Stimulated activated CD4-positive, alpha-beta T cell treated with anti-CD3 and anti-CD28 coated beads, Interleukin-4, amount 100 ng/mL, for 48 hours (primary cell): Measurements from ENCODE around the gene AKAP13.
"Not testable (repeated sequence)": the region's sequence is repeated elsewhere in the genome, so short reads cannot be mapped to it uniquely, and the experiment has no call there.

ENCODE experiments used
- DNase-seq, 2 donors: peaks; one replicate each; pipeline ENCODE4 v3.0.0-alpha.2; 2020; ENCODE audit warnings: low read depth in 2 of 2

The AKAP13 gene

DNA sequence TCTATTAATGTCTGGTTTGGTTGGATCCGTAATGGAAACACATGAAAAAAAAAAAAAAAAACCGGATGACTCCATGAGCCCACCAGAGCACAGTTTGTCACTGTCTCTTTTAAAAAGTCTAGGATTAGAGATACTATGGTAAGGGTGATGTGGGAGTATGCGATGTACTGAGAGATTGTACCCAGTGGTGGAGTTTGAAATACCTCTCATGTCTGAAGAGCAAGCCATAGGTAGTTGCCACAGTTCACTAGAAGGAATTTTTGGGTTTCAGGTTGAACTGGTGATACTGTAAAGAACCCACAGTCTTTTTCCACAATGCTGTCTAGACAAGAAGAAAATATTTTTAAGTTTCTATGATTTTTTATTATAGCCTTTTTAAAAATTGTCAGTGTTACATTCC lies 281.5 kb downstream of the AKAP13 start:
- DNase-seq: no peak

DNA sequence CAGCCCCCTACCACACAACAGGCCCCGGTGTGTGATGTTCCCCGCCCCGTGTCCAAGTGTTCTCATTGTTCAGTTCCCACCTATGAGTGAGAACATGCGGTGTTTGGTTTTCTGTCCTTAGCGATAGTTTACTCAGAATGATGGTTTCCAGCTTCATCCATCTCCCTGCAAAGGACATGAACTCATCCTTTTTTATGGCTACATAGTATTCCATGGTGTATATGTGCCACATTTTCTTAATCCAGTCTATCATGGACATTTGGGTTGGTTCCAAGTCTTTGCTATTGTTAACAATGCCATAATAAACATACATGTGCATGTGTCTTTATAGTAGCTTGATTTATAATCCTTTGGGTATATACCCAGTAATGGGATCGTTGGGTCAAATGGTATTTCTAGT lies 285.3 kb downstream of the AKAP13 start:
- not testable (repeated sequence) for DNase-seq

DNA sequence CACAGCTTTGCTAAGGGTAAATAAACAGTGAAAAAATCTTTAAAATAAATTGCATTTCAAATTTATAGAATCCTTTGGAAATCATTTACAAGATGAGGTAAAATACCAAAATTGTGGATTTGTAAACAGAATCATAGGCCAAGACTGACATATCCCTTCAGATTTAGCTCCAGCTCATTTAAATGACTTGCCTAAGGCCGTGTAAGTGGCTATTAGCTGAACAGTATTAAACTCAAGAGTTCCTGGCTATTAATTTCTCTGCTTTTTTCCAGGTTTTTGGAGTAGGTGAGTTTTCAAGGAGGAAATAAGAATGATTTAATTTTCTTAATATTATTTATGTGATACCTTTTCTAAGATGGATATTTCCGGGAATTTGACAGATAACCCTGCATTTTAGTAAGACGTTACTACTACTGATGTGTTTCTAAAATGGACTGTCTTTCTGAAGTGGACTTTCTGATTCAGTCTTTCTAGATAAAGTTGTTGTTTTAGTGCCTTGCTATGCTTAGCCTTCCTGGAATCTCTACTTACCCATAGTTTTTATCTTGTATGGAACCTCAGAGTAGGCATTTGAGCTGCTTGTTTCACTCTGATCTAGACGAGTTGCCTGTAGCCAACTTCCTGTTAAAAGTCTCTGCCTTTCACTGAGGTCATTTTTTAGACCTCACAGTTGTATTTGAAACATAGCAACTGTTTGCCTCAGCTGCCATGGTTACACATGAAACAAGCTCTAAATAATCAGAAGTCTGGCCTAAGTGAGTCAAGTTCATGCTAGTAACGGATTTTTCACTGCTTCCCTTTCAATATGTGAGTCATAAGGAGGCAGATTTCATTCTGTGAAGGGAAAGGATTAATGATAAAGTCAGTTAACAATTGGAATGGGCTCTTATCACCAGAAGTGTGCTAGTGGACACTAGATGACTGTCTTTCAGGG lies 287.4 kb downstream of the AKAP13 start:
- no peak for DNase-seq

DNA sequence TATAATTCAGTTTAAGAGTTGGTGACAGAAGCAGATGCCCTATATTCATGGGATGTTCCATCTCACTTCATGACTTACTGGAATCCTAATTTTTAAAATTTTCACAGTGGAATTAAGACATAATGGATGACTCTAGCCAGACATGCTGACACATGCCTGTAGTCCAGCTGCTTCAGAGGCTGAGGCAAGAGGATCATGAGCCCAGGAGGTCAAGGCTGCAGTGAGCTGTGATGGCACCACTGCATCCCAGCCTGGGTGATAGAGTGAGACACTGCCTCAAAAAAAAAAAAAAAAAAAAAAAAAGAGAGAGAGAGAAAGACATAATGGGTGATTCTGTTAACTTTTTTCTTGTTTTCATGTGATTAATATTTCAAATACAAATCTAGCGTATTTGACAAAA lies 290.8 kb downstream of the AKAP13 start:
- no peak for DNase-seq

DNA sequence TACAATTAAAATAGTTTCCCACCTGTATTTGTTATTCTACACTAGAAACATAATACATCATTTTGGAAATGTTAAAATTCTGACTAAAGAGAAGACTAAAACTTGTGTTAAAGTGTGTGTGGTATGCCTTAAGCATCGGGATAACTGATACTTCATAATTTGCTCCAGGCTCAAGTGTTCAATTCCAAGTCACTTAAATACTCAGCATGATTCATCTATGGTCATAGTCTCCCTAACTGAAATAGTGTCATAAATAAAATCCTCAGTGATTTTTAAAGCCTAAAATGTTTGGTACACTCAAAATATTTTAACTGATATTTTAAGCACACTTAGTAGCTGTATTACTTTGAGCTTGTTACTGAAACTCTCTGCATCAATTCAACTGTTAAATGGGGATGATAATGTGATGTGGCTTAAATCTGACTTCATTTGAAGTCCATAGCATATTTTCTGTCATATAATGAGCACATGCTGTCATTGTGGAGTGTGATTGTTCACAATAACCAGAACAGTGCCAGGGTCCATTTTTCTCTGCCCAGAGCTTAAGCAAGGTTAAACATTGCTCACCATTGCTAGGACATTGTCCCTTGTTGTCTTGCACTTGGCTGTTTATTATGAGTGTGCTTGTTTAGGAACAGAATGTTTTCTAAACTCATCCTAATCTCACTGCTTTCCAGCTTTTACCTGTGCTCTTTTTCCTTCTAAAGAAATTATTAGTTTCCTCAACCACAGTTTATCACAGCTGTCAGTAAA lies 292.1 kb downstream of the AKAP13 start:
- no peak for DNase-seq

DNA sequence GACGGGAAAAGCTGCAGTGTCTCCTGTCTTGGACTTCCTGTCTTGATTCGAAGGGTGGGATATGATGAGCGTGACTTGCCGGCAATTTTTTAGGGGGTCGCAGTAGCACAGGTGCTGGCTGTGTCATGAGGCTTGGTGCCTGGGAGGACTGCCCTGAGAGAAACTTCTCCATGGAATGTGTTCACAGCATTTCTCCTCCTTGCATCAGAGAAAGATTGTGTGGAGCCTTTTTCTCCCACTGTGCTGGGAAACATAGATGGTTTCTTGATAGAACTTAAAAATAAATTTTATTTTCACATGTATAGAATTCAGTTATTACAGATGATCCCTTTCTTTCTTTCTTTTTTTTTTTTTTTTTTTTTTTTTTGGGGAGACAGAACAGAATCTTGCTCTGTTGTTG lies 292.9 kb downstream of the AKAP13 start:
- DNase-seq: no peak

DNA sequence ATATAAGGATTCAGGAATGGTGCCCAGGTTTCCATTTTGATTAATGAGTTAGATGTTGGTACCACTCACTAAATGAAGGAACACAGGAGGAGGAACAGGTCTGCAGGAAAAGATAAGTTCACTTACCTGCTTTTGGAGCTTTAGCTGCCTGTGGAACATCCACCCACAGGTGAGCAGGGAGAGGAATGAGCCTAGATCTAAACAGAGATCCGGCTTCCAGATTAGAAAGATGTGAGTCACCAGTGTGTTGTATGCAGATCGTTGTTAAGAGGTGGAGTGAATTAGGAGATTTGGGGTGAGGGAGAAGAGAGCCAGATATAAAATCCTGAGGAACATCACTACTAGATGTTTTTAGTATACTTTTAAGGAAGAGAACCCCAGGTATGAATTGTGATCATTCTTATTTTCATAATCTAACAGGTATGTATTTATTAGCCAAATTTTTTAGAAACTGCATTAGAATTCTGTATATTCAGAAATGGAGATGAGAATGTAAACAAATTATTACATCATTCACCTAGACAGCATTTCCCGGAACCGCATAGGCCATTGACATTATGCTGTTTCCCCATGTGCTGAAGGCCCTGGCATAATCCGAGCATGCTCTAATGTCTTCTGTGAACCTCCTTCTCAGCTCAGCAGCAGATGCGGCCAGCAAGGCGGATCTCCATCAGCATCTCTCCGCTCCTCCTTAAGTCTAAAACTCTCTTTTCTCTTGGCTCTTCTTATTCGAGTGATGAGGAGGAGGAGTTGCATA lies 296.1 kb downstream of the AKAP13 start:
- no peak for DNase-seq

DNA sequence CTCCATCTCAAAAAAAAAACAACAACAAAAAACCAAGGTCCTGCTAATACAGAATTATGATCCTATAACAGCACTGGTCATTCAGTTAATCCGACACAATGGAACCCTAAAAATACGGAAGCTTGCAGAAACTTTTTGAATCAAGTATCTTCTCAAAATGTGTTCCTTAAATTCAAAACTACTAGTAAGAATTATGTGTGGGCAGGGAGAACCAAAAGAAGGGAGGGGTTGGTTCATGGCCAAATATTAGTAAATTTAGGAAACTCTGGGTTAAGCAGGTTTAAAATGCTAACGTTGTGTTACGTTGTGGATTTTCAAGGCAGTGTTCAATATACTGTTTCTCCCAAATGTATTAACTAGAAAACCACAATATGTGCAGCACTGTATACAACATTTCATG lies 298.8 kb downstream of the AKAP13 start:
- no peak for DNase-seq

DNA sequence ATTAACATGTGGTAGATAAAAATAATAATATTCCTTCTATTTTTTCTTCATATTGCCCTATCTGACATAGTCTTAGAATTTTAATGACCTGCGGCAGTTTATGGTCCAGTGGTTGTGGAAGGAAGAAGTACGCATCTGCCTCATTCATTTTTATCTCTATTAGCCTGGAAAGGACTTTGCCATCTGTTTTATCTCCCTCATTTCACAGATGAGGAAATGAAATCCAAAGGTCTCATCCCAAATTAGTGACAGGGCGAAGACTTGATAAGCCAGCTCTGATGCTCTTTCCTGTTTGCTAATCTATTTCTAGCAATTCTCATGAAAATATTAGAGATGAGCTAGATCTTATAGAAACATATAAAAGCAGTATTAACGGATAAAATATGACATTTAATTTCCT lies 301.0 kb downstream of the AKAP13 start:
- no peak for DNase-seq

DNA sequence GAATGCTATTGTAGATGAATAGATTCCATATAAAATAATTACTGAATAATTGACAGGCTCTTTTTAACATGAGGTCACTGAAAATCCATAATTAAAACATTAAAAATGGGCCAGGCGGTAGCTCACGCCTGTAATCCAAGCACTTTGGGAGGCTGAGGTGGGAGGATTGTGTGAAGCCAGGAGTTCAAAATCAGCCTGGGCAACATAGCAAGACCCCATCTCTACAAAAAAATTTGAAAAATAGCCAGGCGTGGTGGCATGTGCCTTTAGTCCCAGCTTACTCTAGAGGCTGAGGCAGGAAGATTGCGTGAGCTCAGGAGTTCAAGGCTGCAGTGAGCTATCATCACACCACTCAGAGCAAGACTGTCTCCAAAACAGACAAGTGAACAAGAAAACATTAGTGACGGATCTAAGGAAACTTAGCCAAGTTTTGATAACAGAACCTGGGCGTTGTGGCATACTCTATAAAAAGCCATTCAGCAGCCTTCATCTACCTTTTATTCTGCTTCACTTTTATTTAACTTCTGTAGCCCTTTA lies 303.8 kb downstream of the AKAP13 start:
- DNase-seq: no peak

DNA sequence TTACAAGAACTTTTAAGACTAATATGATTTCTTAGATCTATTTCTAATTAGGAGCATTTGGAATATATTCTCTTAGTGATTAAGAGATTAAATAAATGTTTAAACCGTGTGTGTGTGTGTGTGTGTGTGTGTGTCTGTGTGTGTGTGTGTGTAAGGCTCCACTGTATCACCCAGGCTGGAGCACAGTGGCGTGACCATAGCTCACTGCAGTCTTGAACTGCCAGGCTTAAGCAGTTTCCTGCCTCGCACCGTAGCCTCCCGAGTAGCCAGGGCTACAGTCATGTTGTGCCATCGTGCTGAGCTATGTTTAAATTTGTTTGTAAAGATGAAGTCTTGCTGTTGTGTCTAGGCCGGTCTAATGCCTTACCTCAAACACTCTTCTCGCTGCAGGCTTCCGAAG lies 305.0 kb downstream of the AKAP13 start:
- DNase-seq: no peak

DNA sequence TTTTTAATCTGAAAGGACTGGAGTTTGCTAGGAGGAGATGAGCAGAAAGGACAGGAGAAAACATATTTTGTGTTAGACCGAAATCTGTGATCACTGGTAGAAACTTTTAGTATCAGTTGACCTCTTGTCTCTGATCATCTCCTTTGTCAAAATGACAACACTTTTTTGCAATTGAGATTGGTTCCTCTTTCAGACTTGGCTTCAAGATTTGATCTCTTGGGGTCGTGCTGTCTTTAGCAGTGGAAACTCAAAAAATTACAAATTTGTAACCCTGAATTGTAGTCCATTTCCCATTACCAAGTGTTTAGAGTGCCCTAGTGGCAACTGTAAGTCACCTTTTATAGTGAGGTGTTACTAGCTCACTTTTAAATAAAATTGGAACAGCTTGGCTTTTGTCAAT lies 306.9 kb downstream of the AKAP13 start:
- DNase-seq: no peak

DNA sequence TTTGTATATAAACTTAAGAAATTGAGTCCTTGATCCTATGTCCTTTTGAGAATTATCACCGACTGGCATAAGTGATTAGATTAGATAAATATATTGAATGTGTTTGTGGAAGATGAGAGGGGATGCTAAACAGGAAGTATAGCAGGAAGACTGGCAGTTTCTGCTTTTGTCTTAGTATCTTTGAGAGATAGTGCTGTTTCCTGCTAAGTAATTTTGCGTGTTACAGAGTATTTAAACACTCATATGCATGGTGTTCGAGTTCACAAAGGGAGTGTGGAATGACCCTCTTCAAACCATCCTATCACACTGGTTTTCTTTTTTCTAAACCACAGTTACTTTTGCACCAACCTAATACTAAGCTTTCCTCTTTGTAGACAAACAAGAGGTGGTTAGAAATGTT lies 308.3 kb downstream of the AKAP13 start:
- no peak for DNase-seq

DNA sequence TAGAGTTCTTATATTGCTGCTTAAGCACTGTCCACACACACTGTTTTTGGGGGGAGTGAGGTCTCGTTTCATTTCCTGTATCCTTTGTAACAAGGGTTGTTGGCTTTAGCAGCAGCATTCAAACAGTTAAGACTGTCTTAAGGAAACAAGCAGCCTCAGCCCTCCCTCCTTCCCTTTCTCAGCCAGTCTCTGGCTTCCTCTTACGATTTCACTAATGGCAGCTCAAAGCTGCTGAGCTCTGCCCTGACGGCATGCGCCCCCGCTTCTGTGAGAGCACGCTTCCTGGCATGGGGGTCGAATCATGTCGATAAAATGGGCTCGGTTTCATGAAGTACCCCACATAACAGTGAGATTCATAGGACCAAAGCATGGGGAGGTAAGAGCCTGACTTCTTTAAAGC lies 309.3 kb downstream of the AKAP13 start:
- no peak for DNase-seq

DNA sequence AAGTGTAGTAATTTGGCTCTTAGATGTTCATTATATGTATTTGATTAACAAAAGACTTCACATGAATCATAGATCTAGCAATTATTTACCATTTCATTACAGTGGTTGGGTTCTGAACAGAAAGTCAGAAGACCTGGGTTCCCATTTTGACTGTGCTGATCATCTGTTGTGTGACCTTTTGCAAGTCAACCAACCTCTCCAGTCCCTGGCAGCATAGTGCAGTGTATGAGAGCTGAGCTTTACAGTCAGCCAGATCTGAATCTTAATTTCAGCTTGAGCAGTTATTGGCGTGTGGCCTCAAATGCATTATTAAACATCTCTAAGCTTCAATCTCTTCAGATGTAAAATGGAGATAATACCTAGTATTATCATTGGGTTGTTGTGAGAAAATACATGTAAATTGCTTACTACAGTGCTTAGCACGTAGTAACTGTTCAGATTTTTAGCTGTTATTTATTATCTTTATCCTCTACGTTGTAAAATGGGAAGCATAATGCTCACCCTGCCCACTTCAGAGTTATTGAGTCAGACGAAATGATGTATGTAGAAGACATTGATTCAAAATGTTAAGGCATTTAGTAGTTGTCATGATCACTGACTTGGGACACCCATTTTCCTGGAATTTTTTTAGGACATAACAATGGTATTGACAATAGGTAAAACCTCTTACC lies 310.3 kb downstream of the AKAP13 start:
- no peak for DNase-seq

DNA sequence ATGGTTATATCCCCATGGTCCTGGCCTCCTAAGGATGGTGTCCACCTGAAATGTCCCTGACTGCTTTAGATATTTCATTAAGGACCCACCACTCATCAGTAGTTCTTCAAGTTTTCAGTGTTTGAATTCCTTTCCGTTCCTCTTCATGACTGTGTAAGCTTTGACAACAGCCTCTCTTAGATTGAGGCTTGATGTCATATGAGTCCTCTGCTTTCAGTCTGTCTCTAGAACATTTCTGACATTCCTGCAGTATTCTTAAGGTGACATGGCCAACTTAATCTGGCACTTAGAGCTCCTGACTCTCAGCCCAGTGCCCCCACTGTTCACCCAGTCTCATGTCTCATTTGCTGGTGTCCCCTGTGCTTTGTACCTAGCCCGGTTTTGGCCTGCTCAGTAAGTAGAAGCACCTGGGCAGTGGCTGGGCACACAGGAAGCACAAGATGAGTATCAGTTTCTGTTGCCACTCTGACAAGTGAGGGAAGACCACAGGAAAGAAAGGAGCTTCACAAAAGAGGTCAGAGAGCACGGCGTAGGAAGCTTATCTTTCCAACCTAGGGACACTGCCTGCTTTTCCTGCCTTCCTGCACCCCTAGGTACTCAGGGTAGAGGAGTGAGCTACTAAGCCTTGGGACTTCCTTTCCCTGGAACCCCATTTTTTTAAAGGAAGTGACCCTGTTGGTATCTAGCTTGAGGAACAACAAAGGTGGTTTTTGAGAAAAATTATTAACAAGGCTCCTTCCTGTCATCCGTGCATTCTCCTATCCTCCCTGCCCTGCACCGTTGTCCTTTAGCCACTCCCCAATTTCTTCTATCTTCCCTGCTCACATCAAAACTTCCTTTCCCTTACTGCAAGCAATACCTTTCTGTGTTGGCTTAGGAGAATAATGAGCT lies 311.2 kb downstream of the AKAP13 start:
- DNase-seq: no peak

DNA sequence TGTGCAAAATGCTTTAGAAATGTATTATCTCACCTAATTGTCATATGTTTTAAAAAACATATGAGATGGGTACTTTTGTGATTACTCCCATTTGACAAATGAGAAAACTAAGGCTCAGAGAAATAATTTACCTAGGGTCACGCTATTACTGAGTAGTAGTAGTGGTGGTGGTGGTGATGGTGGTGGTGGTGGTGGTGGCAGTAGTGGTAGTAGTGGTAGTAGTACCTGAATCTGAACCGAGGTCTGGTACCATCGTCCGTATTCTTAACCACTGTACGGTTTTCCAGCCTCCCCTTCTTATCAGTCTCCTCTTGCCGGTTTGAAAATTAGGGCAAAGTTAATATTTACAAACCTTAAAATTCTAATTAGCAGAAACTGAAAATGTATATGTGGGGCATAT lies 311.9 kb downstream of the AKAP13 start:
- no peak for DNase-seq

DNA sequence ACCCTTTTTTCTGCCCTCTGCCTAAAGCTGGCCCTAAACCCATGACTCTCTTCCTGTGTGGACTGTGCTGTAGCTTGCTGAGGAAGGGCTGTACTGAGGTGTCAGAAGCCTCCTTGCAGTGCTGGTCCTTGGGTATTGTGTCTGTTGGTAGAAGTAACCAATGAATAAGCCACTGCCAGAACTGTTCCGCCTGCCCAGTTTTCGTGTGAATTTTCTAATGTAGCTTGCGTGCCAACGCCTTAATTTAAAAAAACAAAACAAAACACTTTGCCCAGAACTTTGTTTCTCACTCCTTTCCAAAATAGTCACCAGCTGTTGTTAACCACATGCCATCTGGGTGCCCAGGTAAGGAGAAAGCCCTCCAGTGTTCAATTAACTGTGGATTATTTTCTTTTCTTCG lies 312.5 kb downstream of the AKAP13 start:
- no peak for DNase-seq

DNA sequence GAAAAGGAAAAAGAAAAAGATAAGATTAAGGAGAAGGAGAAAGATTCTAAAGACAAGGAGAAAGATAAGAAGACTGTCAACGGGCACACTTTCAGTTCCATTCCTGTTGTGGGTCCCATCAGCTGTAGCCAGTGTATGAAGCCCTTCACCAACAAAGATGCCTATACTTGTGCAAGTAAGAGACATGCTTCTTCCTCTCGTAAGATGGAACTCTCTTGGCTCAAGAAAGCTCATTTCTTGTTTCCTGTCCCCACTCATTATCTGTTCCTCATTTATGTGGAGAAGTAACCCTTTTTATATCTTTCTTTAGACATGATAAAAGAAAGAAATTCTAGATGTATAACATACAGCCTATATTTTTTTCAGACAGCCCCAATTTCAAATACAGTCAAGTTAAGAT lies 312.9 kb downstream of the AKAP13 start:
- no peak for DNase-seq

DNA sequence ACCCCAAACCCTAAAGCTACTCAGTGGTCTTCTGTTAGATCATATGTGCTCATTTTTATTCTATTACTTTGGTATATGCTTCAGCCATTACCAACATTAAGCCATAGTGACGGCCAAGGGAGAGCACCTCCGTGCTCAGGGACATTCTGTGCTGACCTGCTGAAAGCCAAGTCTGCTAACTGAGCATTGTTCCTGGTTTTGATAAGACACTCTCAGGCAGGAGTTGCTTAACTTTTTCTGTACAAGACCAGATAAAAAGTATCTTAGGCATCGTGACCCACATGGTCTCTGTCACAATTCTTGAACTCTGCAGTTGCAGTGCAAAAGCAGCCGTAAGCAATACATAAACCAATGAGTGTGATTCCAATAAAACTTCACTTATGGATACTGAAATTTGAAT lies 313.7 kb downstream of the AKAP13 start:
- no peak for DNase-seq

DNA sequence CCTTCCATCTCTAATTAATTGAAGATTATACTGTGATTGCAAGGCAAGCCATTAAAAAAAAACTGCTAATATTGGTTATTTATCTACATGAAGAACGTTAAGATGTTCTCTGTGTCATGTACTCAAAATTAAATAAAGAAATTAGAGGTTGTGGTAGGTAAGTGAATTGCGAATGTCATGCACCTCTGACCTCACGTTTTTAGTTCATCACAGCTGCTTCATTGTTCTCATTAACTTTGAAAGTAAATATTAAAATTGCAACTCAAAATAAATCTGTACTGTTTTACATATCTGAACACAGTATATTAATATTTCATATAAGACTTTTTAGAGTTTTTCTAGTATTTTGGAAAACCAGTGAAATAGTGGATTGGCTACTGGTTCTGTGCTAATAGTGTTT lies 320.4 kb downstream of the AKAP13 start:
- no peak for DNase-seq
